GM21825 (cell line): ENCODE results near the gene TCF19.
A peak's percentile ranks its signal among the peaks of the same experiment; 100 is the strongest.

Source experiments
- ATAC-seq: cut with Tn5 transposase; IDR thresholded peaks from one replicate; pipeline ENCODE4 v1.9.1; 2021; ENCODE audit warnings: mild to moderate bottlenecking, moderate library complexity; ENCODE audit not compliant: unreplicated experiment

The TCF19 gene

GRCh38 chr6:31158140-31158862, at the start of gene TCF19:
TCF19 (plus strand) TSS chr6:31158589; CDS start chr6:31159470, 881 bp downstream.
- ATAC-seq: peak; percentile 81

GRCh38 chr6:31110825-31111582, 47.4 kb upstream of the TCF19 start:
- no peak for ATAC-seq

- ATAC-seq: no peak
Measured at GRCh38 chr6:31111712-31112111, 46.7 kb upstream of the TCF19 start.

GRCh38 chr6:31112478-31112877, 45.9 kb upstream of the TCF19 start, which contains the start of gene C6orf15:
C6orf15 (minus strand) TSS chr6:31112575; CDS start chr6:31112555, 20 bp downstream.
- ATAC-seq: no peak

GRCh38 chr6:31113861-31114540, 44.4 kb upstream of the TCF19 start:
- ATAC-seq: no peak

- ATAC-seq: no peak
Measured at GRCh38 chr6:31114541-31114878, 43.9 kb upstream of the TCF19 start, which contains the start of gene PSORS1C1. PSORS1C1 (plus strand) TSS chr6:31114800; CDS start chr6:31129633, 14,833 bp downstream.

GRCh38 chr6:31114970-31115849, 43.2 kb upstream of the TCF19 start:
- ATAC-seq: no peak

GRCh38 chr6:31115941-31116560, 42.3 kb upstream of the TCF19 start:
- no peak for ATAC-seq

- no peak for ATAC-seq
Measured at GRCh38 chr6:31116661-31117385, 41.6 kb upstream of the TCF19 start.

GRCh38 chr6:31118178-31118577, 40.2 kb upstream of the TCF19 start:
- no peak for ATAC-seq

GRCh38 chr6:31120151-31120915, 38.1 kb upstream of the TCF19 start, which contains the start of gene CDSN:
CDSN (minus strand) TSS chr6:31120446; CDS start chr6:31120419, 27 bp downstream.
- ATAC-seq: no peak

GRCh38 chr6:31121131-31121790, 37.1 kb upstream of the TCF19 start:
- no peak for ATAC-seq

GRCh38 chr6:31122791-31123706, 35.3 kb upstream of the TCF19 start:
- no peak for ATAC-seq

GRCh38 chr6:31125162-31125561, 33.2 kb upstream of the TCF19 start:
- no peak for ATAC-seq

- no peak for ATAC-seq
Measured at GRCh38 chr6:31125586-31126363, 32.6 kb upstream of the TCF19 start.
